NCI-H1105 treated with DMSO at 0.1 percent for 48 hours (cell line): ENCODE data around the gene IL21.

Experiments used
- DNase-seq: peaks from one replicate; lab custom pipeline; 2025; lab: John Stamatoyannopoulos, UW

The IL21 gene

GRCh38 chr4:122633211-122633610, 12.3 kb upstream of the IL21 start:
- DNase-seq, result no peak

- no peak for DNase-seq
Observed at GRCh38 chr4:122632396-122633143, 11.7 kb upstream of the IL21 start.

GRCh38 chr4:122625156-122625555, 4.3 kb upstream of the IL21 start:
- no peak for DNase-seq

GRCh38 chr4:122624205-122624604, 3.3 kb upstream of the IL21 start:
- no peak for DNase-seq

GRCh38 chr4:122623637-122624166, 2.8 kb upstream of the IL21 start:
- no peak for DNase-seq

- no peak for DNase-seq
Observed at GRCh38 chr4:122622400-122622799, 1.5 kb upstream of the IL21 start.

- no peak for DNase-seq
Observed at GRCh38 chr4:122619611-122620010, 1.3 kb downstream of the IL21 start.

- DNase-seq, result no peak
Observed at GRCh38 chr4:122617597-122618593, 3.0 kb downstream of the IL21 start.

GRCh38 chr4:122616915-122617596, 3.8 kb downstream of the IL21 start:
- no peak for DNase-seq

GRCh38 chr4:122614621-122615020, 6.2 kb downstream of the IL21 start:
- no peak for DNase-seq

GRCh38 chr4:122612540-122612939, 8.3 kb downstream of the IL21 start:
- no peak for DNase-seq

- DNase-seq, result no peak
Observed at GRCh38 chr4:122606364-122607043, 14.4 kb downstream of the IL21 start.

- DNase-seq, result no peak
Observed at GRCh38 chr4:122604146-122604545, 16.7 kb downstream of the IL21 start.

- DNase-seq, result no peak
Observed at GRCh38 chr4:122603156-122603574, 17.7 kb downstream of the IL21 start.

- peak; percentile 4 for DNase-seq
Observed at GRCh38 chr4:122602277-122603142, 18.4 kb downstream of the IL21 start.

GRCh38 chr4:122591196-122591595, 29.7 kb downstream of the IL21 start:
- DNase-seq, result no peak

- no peak for DNase-seq
Observed at GRCh38 chr4:122588453-122589238, 32.2 kb downstream of the IL21 start.

- no peak for DNase-seq
Observed at GRCh38 chr4:122584519-122584918, 36.3 kb downstream of the IL21 start.

- no peak for DNase-seq
Observed at GRCh38 chr4:122583906-122584305, 37.0 kb downstream of the IL21 start.
